Fibroblast of peridontal ligament (primary cell): ENCODE results near the gene PCCA.
"Not testable (repeated sequence)": the region's sequence is repeated elsewhere in the genome, so short reads cannot be mapped to it uniquely, and the experiment has no call there.

Source experiments
- DNase-seq: peaks from one replicate; pipeline ENCODE4 v3.0.0-alpha.2; 2010; ENCODE audit errors: extremely low read depth

PCCA gene

GRCh38 chr13:100363285-100363711 lies 274.4 kb downstream of the PCCA start:
- peak; percentile 65 for DNase-seq

GRCh38 chr13:100363874-100364273 lies 275.0 kb downstream of the PCCA start:
- no peak for DNase-seq

GRCh38 chr13:100364591-100364990 lies 275.7 kb downstream of the PCCA start:
- DNase-seq: no peak

- no peak for DNase-seq
Measured at GRCh38 chr13:100365680-100366079, 276.8 kb downstream of the PCCA start.

GRCh38 chr13:100378533-100378932 lies 289.6 kb downstream of the PCCA start:
- DNase-seq: no peak

- DNase-seq: no peak
Measured at GRCh38 chr13:100381595-100382224, 292.8 kb downstream of the PCCA start.

- peak; percentile 50 for DNase-seq
Measured at GRCh38 chr13:100382785-100383184, 293.9 kb downstream of the PCCA start.

- DNase-seq: no peak
Measured at GRCh38 chr13:100387416-100387815, 298.5 kb downstream of the PCCA start.

- not testable (repeated sequence) for DNase-seq
Measured at GRCh38 chr13:100388150-100388549, 299.3 kb downstream of the PCCA start.

GRCh38 chr13:100388923-100389322 lies 300.0 kb downstream of the PCCA start:
- no peak for DNase-seq

- no peak for DNase-seq
Measured at GRCh38 chr13:100389617-100390016, 300.7 kb downstream of the PCCA start.

GRCh38 chr13:100392709-100393630 lies 304.1 kb downstream of the PCCA start:
- peak; percentile 100 for DNase-seq

GRCh38 chr13:100394005-100394695 lies 305.3 kb downstream of the PCCA start:
- peak; percentile 94 for DNase-seq

GRCh38 chr13:100395698-100396373 lies 306.9 kb downstream of the PCCA start:
- no peak for DNase-seq

GRCh38 chr13:100396776-100397175 lies 307.9 kb downstream of the PCCA start:
- no peak for DNase-seq

- no peak for DNase-seq
Measured at GRCh38 chr13:100397627-100398026, 308.7 kb downstream of the PCCA start.

- DNase-seq: no peak
Measured at GRCh38 chr13:100398360-100398759, 309.5 kb downstream of the PCCA start.

- no peak for DNase-seq
Measured at GRCh38 chr13:100399455-100399854, 310.6 kb downstream of the PCCA start.

GRCh38 chr13:100403675-100404074 lies 314.8 kb downstream of the PCCA start:
- DNase-seq: no peak

- DNase-seq: no peak
Measured at GRCh38 chr13:100409132-100409531, 320.2 kb downstream of the PCCA start.

- DNase-seq: peak; percentile 15
Measured at GRCh38 chr13:100423375-100423774, 334.5 kb downstream of the PCCA start.

GRCh38 chr13:100428986-100429385 lies 340.1 kb downstream of the PCCA start:
- DNase-seq: no peak
